ENCODE measurements around the gene BDKRB1. TPM values are rescaled to one million over a fixed set of nuclear protein-coding genes. Genes with fewer than 3 reads are reported as not detected.

Gene BDKRB1
- total and polyA plus RNA-seq, 2 donors (not counting 3 experiments of a cell fraction or from before 2014, with no cell fraction given), result not detected

DNA sequence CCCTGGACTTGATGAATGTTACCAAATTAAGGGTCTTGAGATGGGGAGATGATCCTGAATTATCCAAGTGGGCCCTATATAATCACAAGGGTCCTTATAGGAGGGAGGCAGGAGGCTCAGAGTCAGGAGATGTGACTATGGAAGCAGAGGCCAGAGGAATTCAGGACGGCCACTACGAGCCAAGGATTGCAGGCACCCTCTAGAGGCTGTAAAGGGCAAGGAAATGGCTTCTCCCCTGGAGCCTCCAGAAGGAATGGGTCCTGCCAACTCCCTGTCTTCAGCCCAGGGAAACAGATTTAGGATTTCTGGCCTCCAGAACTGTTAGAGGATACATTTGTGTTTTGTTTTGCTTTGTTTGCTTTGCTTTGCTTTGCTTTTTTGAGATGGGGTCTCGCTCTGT is 8.8 kb downstream of the BDKRB1 start:
- Histone ChIP-seq H3K4me3 (replicated peaks in 1 of 3; ENCODE audit: insufficient read depth in 1 of 3, low read depth in 1 of 3, low read length in 3 of 3) (no peak overlapping the region), H3K9me1 (replicated peaks; ENCODE audit: control insufficient read depth, extremely low read depth, insufficient read depth, low read length) (no peaks in the 10 kb centered on the region), H2AFZ (ENCODE audit: low read depth, low read length) (no peak overlapping the region), H3K27me3 (ENCODE audit: control insufficient read depth in 2 of 2, insufficient read depth in 2 of 2, low read length in 2 of 2) (no peaks in the 10 kb centered on the region), H3K79me2 (ENCODE audit: control insufficient read depth, insufficient read depth, low read length) (no peaks in the 10 kb centered on the region), H3K9ac (replicated peaks; ENCODE audit: extremely low read depth, insufficient read depth, low read length) (no peak overlapping the region), H3K4me2 (ENCODE audit: insufficient read depth, low read length) (no peak overlapping the region), H3K9me3 (replicated peaks; ENCODE audit: control insufficient read depth, insufficient read depth, low read length) (no peaks in the 10 kb centered on the region), H4K20me1 (replicated peaks; ENCODE audit: control insufficient read depth, extremely low read depth, insufficient read depth, low read length) (no peaks in the 10 kb centered on the region), H3K4me1 (ENCODE audit: control insufficient read depth, extremely low read depth, insufficient read depth, low read length) (no peaks in the 10 kb centered on the region), H3K27ac (ENCODE audit: insufficient read depth, low read depth, low read length) (no peak overlapping the region), H3K36me3 (ENCODE audit: control insufficient read depth in 2 of 2, extremely low read depth in 1 of 2, insufficient read depth in 2 of 2, low read length in 2 of 2) (no peaks in the 10 kb centered on the region)
- DNase-seq (ENCODE audit: low read depth, low spot score) (no peak), FAIRE-seq (no peak)
- ChIA-PET POLR2A (no interaction called here), CTCF (no interaction called here)
- intact Hi-C loops (cut with micrococcal nuclease) (no loop called here), dilution Hi-C loops (cut with MboI; ENCODE audit: extremely low pct_ligation_motif_present, low sequenced_read_pairs) (no loop called here)
- TF ChIP-seq, protein P1, sequence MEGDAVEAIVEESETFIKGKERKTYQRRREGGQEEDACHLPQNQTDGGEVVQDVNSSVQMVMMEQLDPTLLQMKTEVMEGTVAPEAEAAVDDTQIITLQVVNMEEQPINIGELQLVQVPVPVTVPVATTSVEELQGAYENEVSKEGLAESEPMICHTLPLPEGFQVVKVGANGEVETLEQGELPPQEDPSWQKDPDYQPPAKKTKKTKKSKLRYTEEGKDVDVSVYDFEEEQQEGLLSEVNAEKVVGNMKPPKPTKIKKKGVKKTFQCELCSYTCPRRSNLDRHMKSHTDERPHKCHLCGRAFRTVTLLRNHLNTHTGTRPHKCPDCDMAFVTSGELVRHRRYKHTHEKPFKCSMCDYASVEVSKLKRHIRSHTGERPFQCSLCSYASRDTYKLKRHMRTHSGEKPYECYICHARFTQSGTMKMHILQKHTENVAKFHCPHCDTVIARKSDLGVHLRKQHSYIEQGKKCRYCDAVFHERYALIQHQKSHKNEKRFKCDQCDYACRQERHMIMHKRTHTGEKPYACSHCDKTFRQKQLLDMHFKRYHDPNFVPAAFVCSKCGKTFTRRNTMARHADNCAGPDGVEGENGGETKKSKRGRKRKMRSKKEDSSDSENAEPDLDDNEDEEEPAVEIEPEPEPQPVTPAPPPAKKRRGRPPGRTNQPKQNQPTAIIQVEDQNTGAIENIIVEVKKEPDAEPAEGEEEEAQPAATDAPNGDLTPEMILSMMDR (IDR thresholded peaks at IDR 0.05; ENCODE audit: extremely low read depth in 1 of 2, insufficient read depth in 1 of 2, low read depth in 1 of 2, low read length in 2 of 2), result peak in 1 of 2 donors; percentile 42
- TF ChIP-seq GATA2 (IDR thresholded peaks at IDR 0.05; ENCODE audit: insufficient read depth, insufficient read length, low read depth, low read length), result no peak
- BruUV-seq (replicated peaks), result no TSS peak

DNA sequence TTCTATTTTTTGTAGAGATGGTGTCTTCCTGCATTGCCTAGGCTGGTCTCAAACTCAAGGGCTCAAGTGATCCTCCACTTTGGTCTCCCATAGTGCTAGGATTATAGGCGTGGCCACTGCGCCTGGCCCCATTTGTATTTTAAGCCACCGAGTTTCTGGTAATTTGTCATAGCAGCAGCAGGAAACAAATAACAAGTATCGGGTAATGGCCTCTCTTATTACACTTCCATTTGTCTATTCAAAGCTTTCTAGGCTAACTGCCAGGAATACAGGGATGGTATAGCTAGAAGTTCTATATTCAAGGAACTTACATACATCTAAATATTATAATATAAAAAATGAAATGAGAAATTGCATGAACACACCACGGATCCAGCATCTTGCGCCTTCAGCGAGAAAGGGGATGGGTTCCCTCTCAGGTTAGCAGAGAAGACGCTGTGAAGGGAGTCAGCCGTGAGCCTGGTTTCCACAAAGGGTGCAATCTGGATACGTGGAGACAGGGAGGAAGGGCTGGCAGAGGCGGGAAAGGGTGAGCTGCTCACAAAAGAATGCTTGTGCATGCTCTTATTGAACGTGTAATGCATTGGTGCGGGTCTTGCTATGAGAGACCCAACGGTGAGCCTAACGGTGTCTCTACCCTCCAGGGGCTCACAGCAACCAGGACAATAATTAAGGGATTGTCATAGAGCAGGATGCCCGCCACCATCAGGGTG is 9.5 kb downstream of the BDKRB1 start:
- POLR2A ChIA-PET, result no interaction called here
- FAIRE-seq, result no peak

More for the DNA sequence above, 9.5 kb downstream of the BDKRB1 start:
- DNase-seq (ENCODE audit: low read depth, low spot score), result no peak
- intact Hi-C loops (cut with micrococcal nuclease) (no loop called here), dilution Hi-C loops (cut with MboI; ENCODE audit: extremely low pct_ligation_motif_present, low sequenced_read_pairs) (no loop called here)
- TF ChIP-seq POLR2AphosphoS5 (IDR thresholded peaks at IDR 0.05; ENCODE audit: insufficient read depth, low read depth, low read length), result no peak
- no peak for TF ChIP-seq EZH2 (IDR thresholded peaks at IDR 0.05; ENCODE audit: borderline replicate concordance, low read depth, low read length, severe bottlenecking)
- TF ChIP-seq, protein P2, sequence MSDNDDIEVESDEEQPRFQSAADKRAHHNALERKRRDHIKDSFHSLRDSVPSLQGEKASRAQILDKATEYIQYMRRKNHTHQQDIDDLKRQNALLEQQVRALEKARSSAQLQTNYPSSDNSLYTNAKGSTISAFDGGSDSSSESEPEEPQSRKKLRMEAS (IDR thresholded peaks at IDR 0.05; ENCODE audit: insufficient read depth, insufficient read length), result no peak
- no peak for TF ChIP-seq FOS (IDR thresholded peaks at IDR 0.05; ENCODE audit: borderline replicate concordance, insufficient read depth, low read length)
- no peak for TF ChIP-seq JUN (IDR thresholded peaks at IDR 0.05; ENCODE audit: borderline replicate concordance, insufficient read depth, insufficient read length, low read depth)
- TF ChIP-seq, protein P1 (IDR thresholded peaks at IDR 0.05; ENCODE audit: extremely low read depth in 1 of 2, insufficient read depth in 1 of 2, low read depth in 1 of 2, low read length in 2 of 2), result no peak
- no peak for TF ChIP-seq GATA2 (IDR thresholded peaks at IDR 0.05; ENCODE audit: insufficient read depth, insufficient read length, low read depth, low read length)
- no peak for TF ChIP-seq MYC (IDR thresholded peaks at IDR 0.05; ENCODE audit: low read depth, low read length)
- no peak for TF ChIP-seq POLR2A (IDR thresholded peaks at IDR 0.05; ENCODE audit: low read depth, low read length)
- Histone ChIP-seq H3K9me3 (replicated peaks; ENCODE audit: control insufficient read depth, insufficient read depth, low read length) (no peaks in the 10 kb centered on the region), H3K4me3 (replicated peaks in 1 of 3; ENCODE audit: insufficient read depth in 1 of 3, low read depth in 1 of 3, low read length in 3 of 3) (no peak overlapping the region), H3K9me1 (replicated peaks; ENCODE audit: control insufficient read depth, extremely low read depth, insufficient read depth, low read length) (no peaks in the 10 kb centered on the region), H3K79me2 (ENCODE audit: control insufficient read depth, insufficient read depth, low read length) (no peaks in the 10 kb centered on the region), H3K9ac (replicated peaks; ENCODE audit: extremely low read depth, insufficient read depth, low read length) (no peak overlapping the region), H3K27ac (ENCODE audit: insufficient read depth, low read depth, low read length) (no peak overlapping the region), H3K27me3 (ENCODE audit: control insufficient read depth in 2 of 2, insufficient read depth in 2 of 2, low read length in 2 of 2) (no peaks in the 10 kb centered on the region), H3K4me1 (ENCODE audit: control insufficient read depth, extremely low read depth, insufficient read depth, low read length) (no peaks in the 10 kb centered on the region), H3K36me3 (ENCODE audit: control insufficient read depth in 2 of 2, extremely low read depth in 1 of 2, insufficient read depth in 2 of 2, low read length in 2 of 2) (no peaks in the 10 kb centered on the region), H2AFZ (ENCODE audit: low read depth, low read length) (no peak overlapping the region), H4K20me1 (replicated peaks; ENCODE audit: control insufficient read depth, extremely low read depth, insufficient read depth, low read length) (no peaks in the 10 kb centered on the region), H3K4me2 (ENCODE audit: insufficient read depth, low read length) (no peak overlapping the region)
- no TSS peak for BruUV-seq (replicated peaks)
- CTCF ChIA-PET, result no interaction called here
